ENCODE data around the gene EYA2.

Gene EYA2

GRCh38 chr20:47018381-47018780, 123.7 kb downstream of the EYA2 start:
- TF ChIP-seq CTCF (IDR thresholded peaks at IDR 0.05; ENCODE audit: low read depth, low read length), result no peak
- DNase-seq (ENCODE audit: low read depth in 2 of 2), result no peak
- H3K4me3 ChIP-seq (replicated peaks in 1 of 2; ENCODE audit: low read depth in 2 of 2, low read length in 2 of 2), result no peak overlapping the region

GRCh38 chr20:47019121-47019824, 124.6 kb downstream of the EYA2 start:
- no peak overlapping the region for H3K4me3 ChIP-seq (replicated peaks in 1 of 2; ENCODE audit: low read depth in 2 of 2, low read length in 2 of 2)
- no peak for TF ChIP-seq CTCF (IDR thresholded peaks at IDR 0.05; ENCODE audit: low read depth, low read length)
- DNase-seq (ENCODE audit: low read depth in 2 of 2), result peak in 1 of 2 donors; percentile 62

GRCh38 chr20:47020231-47020630, 125.6 kb downstream of the EYA2 start:
- no peak for TF ChIP-seq CTCF (IDR thresholded peaks at IDR 0.05; ENCODE audit: low read depth, low read length)
- no peak for DNase-seq (ENCODE audit: low read depth in 2 of 2)
- no peak overlapping the region for H3K4me3 ChIP-seq (replicated peaks in 1 of 2; ENCODE audit: low read depth in 2 of 2, low read length in 2 of 2)

GRCh38 chr20:47021850-47022249, 127.2 kb downstream of the EYA2 start:
- no peak overlapping the region for H3K4me3 ChIP-seq (replicated peaks in 1 of 2; ENCODE audit: low read depth in 2 of 2, low read length in 2 of 2)
- DNase-seq (ENCODE audit: low read depth in 2 of 2), result no peak
- no peak for TF ChIP-seq CTCF (IDR thresholded peaks at IDR 0.05; ENCODE audit: low read depth, low read length)

- DNase-seq (ENCODE audit: low read depth in 2 of 2), result no peak
- H3K4me3 ChIP-seq (replicated peaks in 1 of 2; ENCODE audit: low read depth in 2 of 2, low read length in 2 of 2), result no peak overlapping the region
- TF ChIP-seq CTCF (IDR thresholded peaks at IDR 0.05; ENCODE audit: low read depth, low read length), result no peak
Observed at GRCh38 chr20:47024461-47024937, 129.9 kb downstream of the EYA2 start.

- no peak for TF ChIP-seq CTCF (IDR thresholded peaks at IDR 0.05; ENCODE audit: low read depth, low read length)
- H3K4me3 ChIP-seq (replicated peaks in 1 of 2; ENCODE audit: low read depth in 2 of 2, low read length in 2 of 2), result no peak overlapping the region
- DNase-seq (ENCODE audit: low read depth in 2 of 2), result no peak
Observed at GRCh38 chr20:47027042-47027441, 132.4 kb downstream of the EYA2 start.

- no peak for TF ChIP-seq CTCF (IDR thresholded peaks at IDR 0.05; ENCODE audit: low read depth, low read length)
- no peak overlapping the region for H3K4me3 ChIP-seq (replicated peaks in 1 of 2; ENCODE audit: low read depth in 2 of 2, low read length in 2 of 2)
Observed at GRCh38 chr20:47027456-47027855, 132.8 kb downstream of the EYA2 start.

More at GRCh38 chr20:47027456-47027855, 132.8 kb downstream of the EYA2 start:
- no peak for DNase-seq (ENCODE audit: low read depth in 2 of 2)
